Renal cortex interstitium (tissue), 11 donors: Measurements from ENCODE around the gene ASH1L. TPM values are rescaled to one million over a fixed set of nuclear protein-coding genes. Genes with fewer than 3 reads are reported as not detected.
"Not testable (repeated sequence)": the region's sequence is repeated elsewhere in the genome, so short reads cannot be mapped to it uniquely, and the experiment has no call there.

Experiments
- DNase-seq, 11 donors: peaks; one replicate each; pipeline ENCODE4 v3.0.0-alpha.2; 2013; ENCODE audit warnings: low read depth in 9 of 11, low spot score in 4 of 11; ENCODE audit errors: extremely low read depth in 1 of 11
- polyA plus RNA-seq, 3 donors: library from polyadenylated mRNA; unstranded; fragments of 120-200 nt; gene quantifications; one replicate each; pipeline ENCODE4 v1.2.1, GENCODE V29; 2013; ENCODE audit not compliant: insufficient read length in 3 of 3

Gene ASH1L
- polyA plus RNA-seq, 3 donors, result 40.4 to 46.4 (median 41.0) TPM

DNA sequence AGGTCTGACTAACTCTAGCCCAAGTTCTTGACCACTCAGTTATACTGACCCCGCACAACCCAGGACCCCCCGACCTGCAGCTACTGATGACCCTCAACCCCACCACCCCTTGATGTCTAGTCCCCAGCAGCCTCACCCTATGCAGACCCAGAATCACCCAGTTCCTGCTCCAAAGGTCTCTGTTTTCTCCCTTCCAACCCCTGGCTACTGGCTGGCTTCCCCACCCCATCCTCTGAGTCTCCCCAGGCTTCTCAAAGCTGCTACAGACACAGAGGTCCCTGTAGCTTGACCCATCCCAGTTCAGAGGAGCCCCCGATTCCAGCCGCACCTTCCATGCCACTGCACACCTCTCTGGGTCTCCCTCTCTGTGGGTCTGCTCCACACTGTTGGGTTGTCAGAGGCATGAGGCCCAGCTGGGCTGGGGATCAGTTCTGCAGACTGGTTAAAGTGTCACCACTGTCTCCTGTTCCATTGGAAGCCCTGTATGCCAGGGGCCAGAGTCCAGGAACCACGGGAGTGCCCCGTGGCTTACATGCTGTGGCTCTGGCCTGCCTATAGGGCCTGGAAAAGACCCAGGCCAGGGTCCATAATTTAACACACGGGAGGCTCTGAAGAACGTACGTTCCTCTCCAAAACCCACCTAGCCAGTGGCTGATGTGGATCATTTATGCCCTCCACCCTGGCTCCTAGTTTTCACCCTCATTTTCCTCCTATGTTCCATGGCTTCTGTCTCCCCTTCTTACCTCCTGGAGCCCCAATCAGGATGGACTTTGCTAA is 261.9 kb downstream of the ASH1L start:
- DNase-seq, result no peak

DNA sequence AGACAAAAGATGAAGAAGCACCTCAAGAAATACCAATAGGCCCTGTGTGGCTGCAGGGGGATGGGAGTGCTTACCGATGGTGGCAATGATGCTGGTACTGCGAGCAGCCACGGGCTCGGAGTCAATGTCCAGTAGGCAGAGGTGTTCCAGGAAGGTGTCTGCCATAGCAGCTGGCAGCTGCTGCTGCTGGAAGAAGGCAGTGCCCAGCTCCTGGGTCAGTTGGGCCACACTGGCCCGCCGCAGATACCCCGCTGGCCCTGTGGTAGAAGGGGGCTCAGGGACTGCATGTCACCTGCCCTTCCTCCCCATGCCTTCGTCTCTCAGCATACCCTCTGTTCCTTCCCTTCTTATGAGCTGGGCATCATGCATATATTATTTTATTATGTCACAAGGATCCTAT is 262.6 kb downstream of the ASH1L start:
- DNase-seq, result no peak

DNA sequence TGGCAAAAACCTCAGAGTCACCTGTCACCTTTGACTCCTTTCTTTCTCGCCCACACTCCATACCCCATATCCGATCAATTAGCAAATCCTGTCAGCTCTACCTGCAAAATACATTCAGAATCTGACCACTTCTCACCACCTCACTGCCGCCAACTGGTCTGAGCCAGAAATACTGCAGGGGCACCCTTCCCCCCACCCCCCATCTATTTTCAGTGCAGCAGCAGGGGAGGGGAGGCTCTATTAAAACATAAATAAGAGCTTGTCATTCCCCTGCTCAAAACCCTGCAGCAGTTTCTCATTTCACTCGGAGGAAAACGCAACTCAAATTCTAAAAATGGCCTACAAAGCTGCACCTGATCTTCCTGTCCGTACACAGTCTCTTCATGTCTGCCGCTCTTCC is 265.2 kb downstream of the ASH1L start:
- no peak for DNase-seq

DNA sequence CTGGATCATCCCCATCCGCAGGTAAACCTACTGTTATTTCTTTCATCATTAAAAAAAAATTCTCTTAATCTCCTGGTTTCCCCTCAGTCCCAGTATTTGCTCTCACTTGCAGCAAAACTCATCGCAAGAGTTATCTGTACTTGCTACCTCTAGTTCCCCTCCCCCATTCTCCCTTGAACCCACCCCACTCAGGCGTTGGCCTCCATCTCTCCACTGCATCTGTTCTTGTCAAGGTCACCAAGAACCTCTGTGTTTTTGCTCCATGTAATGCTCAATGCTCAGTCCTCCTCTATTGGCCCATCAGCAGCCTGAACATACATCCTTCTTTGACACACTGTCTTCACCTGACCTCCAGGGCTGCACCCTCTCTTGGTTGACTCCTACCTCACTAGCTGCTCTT is 265.9 kb downstream of the ASH1L start:
- DNase-seq, result no peak

DNA sequence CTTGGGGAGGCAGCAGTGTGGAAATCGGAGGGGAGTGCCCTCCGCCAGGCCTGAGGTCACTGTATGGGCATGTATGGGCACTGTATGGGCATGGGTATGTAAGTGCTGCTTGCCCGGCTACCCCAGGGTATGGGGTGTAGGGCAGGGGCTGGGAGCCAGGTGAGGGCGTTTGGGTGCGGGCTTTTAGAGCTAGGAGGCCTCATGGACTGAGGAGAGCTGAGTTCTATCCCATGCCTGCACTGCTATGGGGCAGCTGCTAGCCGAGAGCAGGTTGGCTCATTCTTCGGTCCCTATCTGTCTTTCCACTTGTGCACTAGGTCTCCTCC is 266.7 kb downstream of the ASH1L start:
- no peak for DNase-seq

DNA sequence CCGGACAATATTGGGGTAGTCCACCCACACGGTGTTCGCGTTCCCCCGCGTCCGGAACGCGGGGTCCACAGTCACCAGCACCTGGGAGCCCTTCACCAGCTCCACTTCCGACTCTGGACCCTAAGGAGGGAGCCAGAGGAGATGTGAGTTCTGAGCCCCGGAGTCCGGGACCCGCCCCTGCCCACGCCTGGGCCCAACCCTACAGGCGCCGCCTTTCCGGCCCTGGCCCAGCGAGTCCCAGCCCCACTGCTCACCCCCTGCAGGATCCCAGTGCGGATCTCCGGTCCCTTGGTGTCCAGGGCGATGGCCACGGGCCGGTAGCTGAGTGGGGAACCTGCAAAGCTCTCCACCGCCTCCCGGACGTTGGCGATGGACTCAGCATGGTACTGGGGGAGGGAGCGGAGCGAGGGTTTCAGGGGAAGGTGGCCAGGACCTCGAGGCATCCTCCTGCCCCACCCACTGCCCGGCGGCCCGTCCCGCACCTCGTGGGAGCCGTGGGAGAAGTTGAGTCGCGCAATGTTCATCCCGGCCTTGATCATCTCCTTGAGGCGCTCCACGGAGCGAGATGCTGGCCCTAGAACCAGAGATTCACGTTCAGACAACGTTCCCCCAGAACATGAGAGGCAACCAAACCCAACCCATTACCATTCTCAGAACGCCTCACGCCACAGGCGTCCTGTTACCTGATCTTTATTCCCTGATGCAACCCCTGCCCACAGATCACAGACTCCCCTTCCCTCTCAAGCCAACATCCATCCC is 267.2 kb downstream of the ASH1L start:
- DNase-seq, result no peak

DNA sequence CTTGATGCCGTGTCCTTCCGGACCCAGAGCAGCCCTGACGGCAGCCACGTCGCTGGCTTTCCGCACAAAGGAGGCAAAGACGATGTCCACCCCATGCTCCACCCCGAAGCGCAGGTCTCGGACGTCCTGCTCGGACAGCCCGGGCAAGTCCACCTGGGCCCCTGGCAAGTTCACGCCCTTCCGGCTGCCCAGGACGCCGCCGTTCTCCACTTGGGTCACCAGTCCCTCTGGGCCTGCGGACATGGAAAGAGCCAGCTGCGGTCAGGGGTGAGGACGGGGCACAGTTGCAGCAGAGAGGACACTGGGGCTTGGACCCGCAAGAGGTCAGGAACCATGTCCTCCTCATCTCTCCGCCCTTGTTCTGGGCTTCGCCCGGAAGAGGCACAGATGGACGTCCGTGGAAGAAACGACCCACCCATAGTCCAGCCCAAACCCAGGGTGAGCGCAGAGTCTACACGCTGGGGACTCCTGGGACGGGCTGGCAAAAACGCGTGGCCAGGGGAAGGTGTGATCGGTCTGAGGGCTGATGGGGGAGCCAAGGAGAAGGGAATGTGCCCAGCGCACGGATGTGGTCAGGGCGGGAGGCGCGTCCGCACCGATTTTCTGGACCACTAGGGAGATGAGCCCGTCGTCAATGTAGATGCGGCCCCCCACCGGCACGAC is 268.0 kb downstream of the ASH1L start:
- DNase-seq, result no peak

DNA sequence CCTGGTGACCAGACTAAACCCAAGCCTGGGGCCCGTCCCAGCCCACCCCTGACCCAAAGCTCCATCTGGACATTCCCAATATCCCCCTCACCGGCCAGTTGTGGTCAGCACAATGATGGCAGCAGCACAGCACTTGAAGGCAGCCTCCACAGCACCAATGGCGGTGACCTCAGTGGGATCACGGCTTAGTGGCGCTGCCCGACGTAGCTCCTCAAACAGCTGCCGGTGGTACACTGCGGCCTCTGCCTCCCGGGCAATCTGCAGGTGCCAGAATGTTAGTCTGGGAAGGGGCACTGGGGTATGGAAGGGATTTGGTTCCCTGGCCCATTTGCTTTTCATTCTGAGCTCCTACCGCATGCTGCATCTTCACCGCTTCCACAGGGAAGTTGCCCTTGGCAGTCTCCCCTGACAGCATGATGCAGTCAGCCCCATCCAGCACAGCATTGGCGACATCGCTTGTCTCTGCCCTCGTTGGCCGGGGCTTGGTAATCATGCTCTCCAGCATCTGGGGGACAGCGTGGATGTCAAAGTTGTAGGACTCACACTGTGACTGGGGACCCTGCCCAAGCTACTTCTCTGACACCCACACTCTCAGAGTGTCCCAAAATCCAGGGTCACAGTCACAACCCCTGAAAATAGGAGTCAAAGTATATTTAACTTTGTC is 269.4 kb downstream of the ASH1L start:
- no peak for DNase-seq

DNA sequence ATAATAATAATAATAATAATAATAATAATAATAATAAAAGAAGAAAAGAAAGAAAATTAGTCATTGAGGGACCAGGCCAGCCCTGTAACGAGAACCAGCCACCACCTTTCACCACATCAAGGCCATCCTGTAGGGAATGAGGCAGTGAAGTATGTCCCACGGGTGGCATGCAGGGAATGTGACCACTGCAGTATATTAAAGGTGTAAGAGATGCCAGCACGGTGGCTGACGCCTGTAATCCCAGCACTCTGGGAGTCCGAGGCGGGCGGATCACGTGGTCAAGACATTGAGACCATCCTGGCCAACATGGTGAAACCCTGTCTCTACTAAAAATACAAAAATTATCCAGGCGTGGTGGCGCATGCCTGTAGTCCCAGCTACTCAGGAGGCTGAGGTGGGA is 271.6 kb downstream of the ASH1L start:
- DNase-seq, result not testable (repeated sequence)

DNA sequence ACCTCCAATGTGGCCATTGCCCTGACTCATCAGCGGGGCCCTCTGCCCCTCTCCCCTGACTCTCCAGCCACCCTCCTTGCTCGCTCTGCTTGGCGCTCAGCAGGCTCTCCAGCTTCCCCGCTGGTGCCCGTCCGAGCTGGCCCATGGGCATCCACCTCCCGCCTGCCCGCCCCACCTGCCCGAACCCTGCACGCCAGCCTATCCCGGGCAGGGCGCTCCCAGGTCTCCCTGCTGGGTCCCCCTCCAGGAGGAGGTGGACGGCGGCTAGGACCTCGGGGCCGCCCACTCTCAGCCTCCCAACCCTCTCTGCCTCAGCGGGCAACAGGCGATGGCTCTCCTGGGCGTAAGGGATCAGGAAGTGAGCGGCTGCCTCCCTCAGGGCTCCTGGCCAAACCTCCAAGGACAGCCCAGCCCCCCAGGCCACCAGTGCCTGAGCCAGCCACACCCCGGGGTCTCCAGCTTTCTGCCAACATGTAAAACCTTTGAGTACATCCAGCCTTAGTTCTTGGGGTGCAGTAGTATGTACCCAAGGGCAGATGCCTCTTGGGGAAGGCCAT is 274.5 kb downstream of the ASH1L start:
- DNase-seq, result no peak

DNA sequence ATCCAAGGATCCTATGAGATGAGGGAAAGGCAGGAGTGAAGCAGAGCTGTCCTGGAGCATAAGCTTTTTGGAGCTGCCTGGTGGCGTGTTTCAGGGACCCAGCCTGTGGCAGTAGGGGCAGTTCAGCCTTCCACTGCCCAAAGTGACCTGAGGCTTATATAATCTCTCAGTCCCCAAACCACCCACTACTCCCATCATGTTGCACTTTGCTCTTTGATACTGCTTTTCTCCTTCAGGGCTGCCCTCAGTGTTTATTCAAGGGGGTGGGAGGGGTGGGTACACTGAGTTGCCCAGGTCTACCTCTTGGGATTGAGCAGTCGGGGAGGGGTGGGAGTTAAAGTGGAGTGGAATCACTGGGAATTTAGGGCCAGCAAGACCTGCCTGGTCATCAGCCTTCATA is 276.1 kb downstream of the ASH1L start:
- no peak for DNase-seq

DNA sequence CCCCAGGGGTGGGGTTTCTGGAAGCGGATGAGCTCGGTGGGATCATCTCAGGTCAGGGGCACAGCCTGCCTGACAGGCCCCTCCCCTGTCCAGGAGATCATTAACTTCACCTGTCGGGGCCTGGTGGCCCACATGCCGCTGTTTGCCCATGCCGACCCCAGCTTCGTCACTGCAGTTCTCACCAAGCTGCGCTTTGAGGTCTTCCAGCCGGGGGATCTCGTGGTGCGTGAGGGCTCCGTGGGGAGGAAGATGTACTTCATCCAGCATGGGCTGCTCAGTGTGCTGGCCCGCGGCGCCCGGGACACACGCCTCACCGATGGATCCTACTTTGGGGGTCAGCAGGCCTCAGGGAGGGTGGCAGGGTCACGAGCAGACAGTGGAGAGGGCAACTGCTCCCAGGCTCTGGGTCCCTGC is 277.0 kb downstream of the ASH1L start:
- DNase-seq, result no peak

Other genes with a start within 250 kb of the ASH1L start
- gene RUSC1, start 241.9 kb downstream of the ASH1L start, polyA plus RNA-seq, result 10 to 100 TPM; 30.2 to 38.1 (median 34.2) TPM
- 10 to 100 TPM; 58.7 to 68.5 (median 58.9) TPM for gene MSTO1, start 47.4 kb upstream of the ASH1L start, polyA plus RNA-seq
- 10 to 100 TPM; 66.2 to 75.7 (median 68.6) TPM for gene YY1AP1, start 126.0 kb upstream of the ASH1L start, polyA plus RNA-seq
- 100 to 1,000 TPM; 114 to 127 (median 121) TPM for gene DAP3, start 126.3 kb upstream of the ASH1L start, polyA plus RNA-seq